SK-N-SH treated with all-trans-retinoic acid at 6 μM for 48 hours (cell line): ENCODE results near the gene NELFE.
"Not testable (repeated sequence)": the region's sequence is repeated elsewhere in the genome, so short reads cannot be mapped to it uniquely, and the experiment has no call there.

ENCODE experiments used
- ARNTL ChIP-seq: fragments of 450-650 bp; formaldehyde crosslinking; IDR thresholded peaks from 2 replicates; pipeline ENCODE4 v1.5.0; 2020; ENCODE audit warnings: low read depth, mild to moderate bottlenecking, moderate library complexity, borderline replicate concordance
- BACH2 ChIP-seq: fragments of 250-450 bp; sonication (Bioruptor Pico); IDR thresholded peaks from 2 replicates; pipeline ENCODE4 v1.9.0; 2021; ENCODE audit warnings: mild to moderate bottlenecking, borderline replicate concordance
- CREB5 ChIP-seq: fragments of 250-450 bp; sonication (Bioruptor Pico); IDR thresholded peaks from 2 replicates; pipeline ENCODE4 v1.5.1; 2020; ENCODE audit warnings: low read depth, mild to moderate bottlenecking, moderate library complexity
- CSRNP3 ChIP-seq: fragments of 250-450 bp; sonication (Bioruptor Pico); IDR thresholded peaks from 2 replicates; pipeline ENCODE4 v1.5.1; 2021; ENCODE audit warnings: mild to moderate bottlenecking, moderate library complexity
- PATZ1 ChIP-seq: fragments of 250-450 bp; sonication (Bioruptor Pico); IDR thresholded peaks from 2 replicates; pipeline ENCODE4 v1.8.0; 2020; ENCODE audit warnings: mild to moderate bottlenecking, moderate library complexity, borderline replicate concordance
- PPARA ChIP-seq: fragments of 250-450 bp; sonication (Bioruptor Pico); IDR thresholded peaks from 2 replicates; pipeline ENCODE4 v1.5.0; 2020; ENCODE audit warnings: mild to moderate bottlenecking, borderline replicate concordance
- RARB ChIP-seq: fragments of 250-450 bp; sonication (Bioruptor Pico); IDR thresholded peaks from 2 replicates; pipeline ENCODE4 v1.8.0; 2021; ENCODE audit warnings: mild to moderate bottlenecking, moderate library complexity
- TCF4 ChIP-seq: fragments of 250-450 bp; sonication (Bioruptor Pico); IDR thresholded peaks from 2 replicates; pipeline ENCODE4 v1.8.0; 2021; ENCODE audit warnings: mild to moderate bottlenecking, moderate library complexity, borderline replicate concordance
- ZFP3 ChIP-seq: fragments of 250-450 bp; sonication (Bioruptor Pico); IDR thresholded peaks from 2 replicates; pipeline ENCODE4 v1.5.0; 2020; ENCODE audit warnings: mild to moderate bottlenecking, moderate library complexity

GRCh38 chr6:32004864-32005537 lies 46.2 kb upstream of the NELFE start:
- TF ChIP-seq BACH2 (CRISPR knock-in tag); RARB (CRISPR knock-in tag); TCF4 (CRISPR knock-in tag); PATZ1 (CRISPR knock-in tag); ARNTL (CRISPR knock-in tag); PPARA; CSRNP3 (CRISPR knock-in tag); CREB5 (CRISPR knock-in tag); ZFP3 (CRISPR knock-in tag): not testable (repeated sequence)
